AG04450 (cell line): ENCODE measurements around the gene NSUN2. TPM values are rescaled to one million over a fixed set of nuclear protein-coding genes. Genes with fewer than 3 reads are reported as not detected.
A peak's percentile ranks its signal among the peaks of the same experiment; 100 is the strongest.

Source experiments
- CTCF ChIA-PET: fragments of 300-600, 350-600 bp; formaldehyde crosslinking; extraction: SDS; loops from one replicate; lab custom pipeline; 2022; ENCODE audit warnings: antibody characterized with exemption, inconsistent platforms; lab: Charles Lee
- POLR2A ChIA-PET: fragments of 350-600 bp; formaldehyde crosslinking; extraction: SDS; loops from one replicate; lab custom pipeline; 2021; ENCODE audit warnings: antibody characterized with exemption, inconsistent platforms; lab: Yijun Ruan, JAX
- DNase-seq: peaks from one replicate; pipeline ENCODE4 v3.0.0-alpha.2; 2011; ENCODE audit warnings: low read depth, low spot score
- H3K27ac ChIP-seq: one replicate; pipeline ENCODE4 v1.5.1; 2012; ENCODE audit warnings: low read depth, low read length, control low read depth
- H3K27me3 ChIP-seq: one replicate; pipeline ENCODE4 v1.6.0; 2012; ENCODE audit warnings: low read length; ENCODE audit not compliant: control insufficient read depth, insufficient read depth
- H3K4me3 ChIP-seq: 2 replicates; pipeline ENCODE4 v1.5.1; 2011; ENCODE audit warnings: mild to moderate bottlenecking, low read depth, low read length, control low read depth
- H3K9me3 ChIP-seq: 2 replicates; pipeline ENCODE4 v1.5.1; 2012; ENCODE audit warnings: low read length; ENCODE audit not compliant: control insufficient read depth, insufficient read depth
- polyA plus RNA-seq: library from polyadenylated mRNA; depleted of rRNA; stranded (reverse); fragments of >200 nt; gene quantifications from 2 replicates; pipeline ENCODE4 v1.2.3, GENCODE V29; 2011
- TF ChIP-seq, protein P1 (sequence below): IDR thresholded peaks from 2 replicates; pipeline ENCODE4 v1.5.1; 2011; ENCODE audit warnings: low read depth, low read length, control low read depth, inconsistent platforms

NSUN2 gene
- polyA plus RNA-seq, 1 experiment = 42.0 TPM

- CTCF ChIA-PET = no interaction called here
- Histone ChIP-seq H3K4me3 (no peak overlapping the region), H3K27ac (no peak overlapping the region), H3K27me3 (no peaks in the 10 kb centered on the region), H3K9me3 (no peaks in the 10 kb centered on the region)
- TF ChIP-seq, protein P1, sequence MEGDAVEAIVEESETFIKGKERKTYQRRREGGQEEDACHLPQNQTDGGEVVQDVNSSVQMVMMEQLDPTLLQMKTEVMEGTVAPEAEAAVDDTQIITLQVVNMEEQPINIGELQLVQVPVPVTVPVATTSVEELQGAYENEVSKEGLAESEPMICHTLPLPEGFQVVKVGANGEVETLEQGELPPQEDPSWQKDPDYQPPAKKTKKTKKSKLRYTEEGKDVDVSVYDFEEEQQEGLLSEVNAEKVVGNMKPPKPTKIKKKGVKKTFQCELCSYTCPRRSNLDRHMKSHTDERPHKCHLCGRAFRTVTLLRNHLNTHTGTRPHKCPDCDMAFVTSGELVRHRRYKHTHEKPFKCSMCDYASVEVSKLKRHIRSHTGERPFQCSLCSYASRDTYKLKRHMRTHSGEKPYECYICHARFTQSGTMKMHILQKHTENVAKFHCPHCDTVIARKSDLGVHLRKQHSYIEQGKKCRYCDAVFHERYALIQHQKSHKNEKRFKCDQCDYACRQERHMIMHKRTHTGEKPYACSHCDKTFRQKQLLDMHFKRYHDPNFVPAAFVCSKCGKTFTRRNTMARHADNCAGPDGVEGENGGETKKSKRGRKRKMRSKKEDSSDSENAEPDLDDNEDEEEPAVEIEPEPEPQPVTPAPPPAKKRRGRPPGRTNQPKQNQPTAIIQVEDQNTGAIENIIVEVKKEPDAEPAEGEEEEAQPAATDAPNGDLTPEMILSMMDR = no peak
- no peak for DNase-seq
- POLR2A ChIA-PET = no interaction called here
These were observed 4.7 kb upstream of the NSUN2 start for GRCh38 chr5:6637590-6637989.

GRCh38 chr5:6637022-6637421 is 4.2 kb upstream of the NSUN2 start:
- Histone ChIP-seq H3K27ac (no peak overlapping the region), H3K4me3 (no peak overlapping the region), H3K27me3 (no peaks in the 10 kb centered on the region), H3K9me3 (no peaks in the 10 kb centered on the region)
- ChIA-PET POLR2A (no interaction called here), CTCF (no interaction called here)
- DNase-seq = no peak
- TF ChIP-seq, protein P1 = no peak

GRCh38 chr5:6636293-6636692 is 3.4 kb upstream of the NSUN2 start:
- TF ChIP-seq, protein P1 = no peak
- Histone ChIP-seq H3K9me3 (no peaks in the 10 kb centered on the region), H3K27me3 (no peaks in the 10 kb centered on the region), H3K4me3 (no peak overlapping the region), H3K27ac (peak overlapping the region; percentile 34)
- POLR2A ChIA-PET = interaction anchor here (0.5 to 1.4 kb wide), 2 partner anchors 86 to 97 kb away, joined by 3 to 7 read pairs; no protein-coding TSS in a partner anchor
- DNase-seq = no peak
- CTCF ChIA-PET = interaction anchor here (2.4 kb wide), 1 partner anchor 108 kb away, joined by 15 read pairs; no protein-coding TSS in a partner anchor

- TF ChIP-seq, protein P1 = no peak
- Histone ChIP-seq H3K27ac (no peak overlapping the region), H3K4me3 (peak overlapping the region; percentile 91), H3K27me3 (no peaks in the 10 kb centered on the region), H3K9me3 (no peaks in the 10 kb centered on the region)
- CTCF ChIA-PET = interaction anchor here (0.6 to 2.4 kb wide), 2 partner anchors 110 to 116 kb away, joined by 4 to 15 read pairs; no protein-coding TSS in a partner anchor
- no peak for DNase-seq
- POLR2A ChIA-PET = interaction anchor here (1.4 kb wide), 1 partner anchor 98 kb away, joined by 3 read pairs; no protein-coding TSS in a partner anchor
These were observed 2.1 kb upstream of the NSUN2 start for GRCh38 chr5:6634788-6635430.

- TF ChIP-seq, protein P1 = no peak
- CTCF ChIA-PET = interaction anchor here (0.6 to 2.4 kb wide), 2 partner anchors 110 to 117 kb away, joined by 4 to 15 read pairs; no protein-coding TSS in a partner anchor
- DNase-seq = no peak
- no peak overlapping the region for H3K27ac ChIP-seq
- H3K9me3 ChIP-seq = no peaks in the 10 kb centered on the region
- peak overlapping the region; percentile 91 for H3K4me3 ChIP-seq
- POLR2A ChIA-PET = no interaction called here
- no peaks in the 10 kb centered on the region for H3K27me3 ChIP-seq
These were observed 1.5 kb upstream of the NSUN2 start for GRCh38 chr5:6634306-6634705.
